Body of pancreas (tissue), 4 donors: Measurements from ENCODE around the gene PHF21B.

Experiments used
- POLR2A ChIP-seq, 3 donors: fragments of 450-650 bp; IDR thresholded peaks; one replicate each; pipeline ENCODE4 v1.6.1; 2016; ENCODE audit warnings: antibody characterized with exemption in 3 of 3, mild to moderate bottlenecking in 2 of 3
- TF ChIP-seq, protein P1 (sequence below), 7 experiments: fragments of 450-650 bp in 4 of 7; fragments of 200-600 bp in 3 of 7; sonication (generic) in 3 of 7; IDR thresholded peaks; one replicate each; pipeline ENCODE4 v1.5.1; 2016 to 2019; ENCODE audit warnings: antibody characterized with exemption in 7 of 7

DNA sequence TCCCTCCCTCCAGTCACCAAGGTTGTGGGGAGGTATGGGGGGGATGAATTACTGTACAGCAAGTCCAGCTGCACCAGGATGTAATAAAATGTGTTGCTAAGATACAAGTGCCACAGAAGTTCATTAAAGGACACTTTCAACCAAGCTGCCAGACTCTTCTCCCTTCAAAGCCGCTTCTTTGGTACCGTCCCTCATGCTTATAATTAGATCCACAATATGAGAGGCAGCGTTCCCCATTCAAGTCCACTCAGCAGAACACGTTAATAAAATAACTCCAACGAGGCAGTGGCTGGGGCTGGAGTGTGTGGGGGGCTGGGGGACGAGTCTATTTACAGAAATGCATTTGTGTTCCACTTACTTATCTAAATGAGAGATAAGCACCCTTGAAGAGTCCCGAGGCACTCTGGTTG, 14.7 kb downstream of the PHF21B start:
- TF ChIP-seq POLR2A (IDR thresholded peaks at IDR 0.05): no peak
- TF ChIP-seq, protein P1, sequence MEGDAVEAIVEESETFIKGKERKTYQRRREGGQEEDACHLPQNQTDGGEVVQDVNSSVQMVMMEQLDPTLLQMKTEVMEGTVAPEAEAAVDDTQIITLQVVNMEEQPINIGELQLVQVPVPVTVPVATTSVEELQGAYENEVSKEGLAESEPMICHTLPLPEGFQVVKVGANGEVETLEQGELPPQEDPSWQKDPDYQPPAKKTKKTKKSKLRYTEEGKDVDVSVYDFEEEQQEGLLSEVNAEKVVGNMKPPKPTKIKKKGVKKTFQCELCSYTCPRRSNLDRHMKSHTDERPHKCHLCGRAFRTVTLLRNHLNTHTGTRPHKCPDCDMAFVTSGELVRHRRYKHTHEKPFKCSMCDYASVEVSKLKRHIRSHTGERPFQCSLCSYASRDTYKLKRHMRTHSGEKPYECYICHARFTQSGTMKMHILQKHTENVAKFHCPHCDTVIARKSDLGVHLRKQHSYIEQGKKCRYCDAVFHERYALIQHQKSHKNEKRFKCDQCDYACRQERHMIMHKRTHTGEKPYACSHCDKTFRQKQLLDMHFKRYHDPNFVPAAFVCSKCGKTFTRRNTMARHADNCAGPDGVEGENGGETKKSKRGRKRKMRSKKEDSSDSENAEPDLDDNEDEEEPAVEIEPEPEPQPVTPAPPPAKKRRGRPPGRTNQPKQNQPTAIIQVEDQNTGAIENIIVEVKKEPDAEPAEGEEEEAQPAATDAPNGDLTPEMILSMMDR (IDR thresholded peaks at IDR 0.05): no peak
